NCI-H774 (cell line): ENCODE results near the gene HERC4.
"Not testable (repeated sequence)": the region's sequence is repeated elsewhere in the genome, so short reads cannot be mapped to it uniquely, and the experiment has no call there.

Experiments used
- DNase-seq: peaks from one replicate; lab custom pipeline; 2025; lab: John Stamatoyannopoulos, UW

Gene HERC4

DNA sequence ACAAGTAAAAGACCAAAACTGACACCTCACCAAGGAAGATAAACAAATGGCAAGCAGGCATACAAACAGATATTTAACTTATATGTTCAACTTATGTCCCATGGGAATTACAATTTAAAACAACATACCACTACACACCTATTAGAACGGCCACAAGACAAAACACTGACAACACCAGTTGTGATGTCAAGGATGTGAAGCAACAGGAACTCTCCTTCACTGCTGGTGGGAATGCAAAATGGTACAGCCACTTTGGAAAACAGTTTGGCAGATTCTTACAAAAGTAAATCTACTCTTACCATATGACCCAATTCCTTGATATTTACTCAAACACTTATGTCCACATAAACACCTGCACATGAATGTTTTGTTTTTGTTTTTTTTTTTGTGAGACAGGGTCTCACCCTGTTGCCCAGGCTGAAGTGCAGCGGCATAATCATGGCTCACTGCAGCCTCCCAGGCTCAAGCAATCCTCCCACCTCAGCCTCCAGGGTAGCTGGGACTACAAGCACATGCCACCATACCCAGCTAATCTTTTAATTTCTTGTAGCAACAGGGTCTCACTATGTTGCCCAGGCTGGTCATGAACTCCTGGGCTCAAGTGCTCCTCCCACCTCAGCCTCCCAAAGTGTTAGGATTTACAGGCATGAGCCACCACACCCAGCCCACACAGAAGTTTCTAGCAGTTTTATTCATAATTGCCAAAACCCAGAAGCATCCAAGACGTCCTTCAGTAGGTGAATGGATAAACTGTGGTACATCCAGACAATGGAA lies 27.3 kb downstream of the HERC4 start:
- no peak for DNase-seq

- DNase-seq = no peak
These were observed 28.0 kb downstream of the HERC4 start for GRCh38 chr10:68047122-68047521.

DNA sequence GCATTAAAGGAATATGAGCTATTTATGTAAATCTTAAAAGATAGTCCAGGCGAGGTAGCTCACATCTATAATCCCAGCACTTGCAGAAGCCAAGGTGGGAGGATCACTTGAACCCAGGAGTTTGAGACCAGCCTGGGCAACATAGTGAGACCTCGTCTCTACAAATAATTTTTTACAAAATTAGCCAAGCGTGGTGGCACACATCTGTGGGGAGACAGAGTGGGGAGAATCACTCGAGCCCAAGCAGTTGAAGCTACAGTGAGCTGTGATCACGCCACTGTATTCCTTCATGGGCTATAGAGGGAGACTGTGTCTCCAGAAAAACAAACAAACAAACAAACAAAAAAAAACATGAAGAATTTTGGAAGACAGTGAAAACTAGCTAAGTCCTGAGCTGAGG lies 28.4 kb downstream of the HERC4 start:
- no peak for DNase-seq

DNA sequence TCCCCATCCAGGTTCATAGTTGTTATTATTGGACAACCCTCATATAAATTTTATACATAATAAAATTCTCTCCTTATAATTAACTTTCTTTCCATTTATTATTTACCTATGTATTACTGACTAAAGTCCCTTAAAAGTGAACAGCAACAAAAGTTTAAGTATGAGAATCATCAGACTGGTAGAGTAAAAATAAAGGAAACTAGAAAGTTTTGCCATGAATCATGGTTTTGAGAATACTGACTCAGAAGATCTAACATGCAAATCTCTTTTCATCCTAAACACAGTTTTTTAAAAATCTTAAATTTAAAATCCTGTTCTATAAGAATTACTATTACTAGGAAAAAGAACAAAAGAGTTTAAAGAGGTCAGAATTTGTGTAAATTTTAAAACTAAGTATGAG lies 32.1 kb downstream of the HERC4 start:
- no peak for DNase-seq

- DNase-seq = no peak
These were observed 43.0 kb downstream of the HERC4 start for GRCh38 chr10:68032113-68032512.

DNA sequence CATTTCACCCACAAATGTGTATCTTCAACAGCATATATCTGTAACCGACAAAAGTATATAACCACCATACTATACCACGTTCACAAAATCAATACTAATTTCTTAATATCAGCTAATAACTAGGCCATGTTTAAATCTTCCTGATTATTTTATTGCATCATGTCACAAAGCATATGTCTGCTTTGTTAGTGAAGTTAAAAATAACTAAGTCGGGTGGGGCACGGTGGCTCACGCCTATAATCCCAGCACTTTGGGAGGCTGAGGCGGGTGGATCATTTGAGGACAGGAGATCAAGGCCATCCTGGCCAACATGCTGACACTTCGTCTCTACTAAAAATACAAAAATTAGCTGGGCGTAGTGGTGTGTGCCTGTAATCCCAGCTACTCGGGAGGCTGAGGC lies 47.7 kb downstream of the HERC4 start:
- no peak for DNase-seq

DNA sequence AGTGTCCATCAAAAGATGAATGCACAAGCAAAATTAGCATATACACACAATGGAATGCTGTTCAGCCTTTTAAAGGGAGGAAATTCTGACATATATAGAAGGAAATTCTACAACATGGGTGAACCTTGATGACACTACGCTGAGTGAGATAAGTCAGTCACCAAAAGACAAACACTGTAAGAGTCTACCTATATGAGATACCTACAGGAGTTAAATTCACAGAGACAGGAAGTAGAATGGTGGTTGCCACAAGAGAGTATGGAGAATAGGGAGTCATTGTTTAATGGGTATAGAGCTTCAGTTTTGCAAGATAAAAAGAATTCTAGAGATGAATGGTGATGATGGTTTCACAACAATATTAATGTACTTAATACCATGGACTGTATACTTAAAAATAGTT lies 51.8 kb downstream of the HERC4 start:
- no peak for DNase-seq

- DNase-seq = not testable (repeated sequence)
These were observed 52.8 kb downstream of the HERC4 start for GRCh38 chr10:68022324-68022723.

DNA sequence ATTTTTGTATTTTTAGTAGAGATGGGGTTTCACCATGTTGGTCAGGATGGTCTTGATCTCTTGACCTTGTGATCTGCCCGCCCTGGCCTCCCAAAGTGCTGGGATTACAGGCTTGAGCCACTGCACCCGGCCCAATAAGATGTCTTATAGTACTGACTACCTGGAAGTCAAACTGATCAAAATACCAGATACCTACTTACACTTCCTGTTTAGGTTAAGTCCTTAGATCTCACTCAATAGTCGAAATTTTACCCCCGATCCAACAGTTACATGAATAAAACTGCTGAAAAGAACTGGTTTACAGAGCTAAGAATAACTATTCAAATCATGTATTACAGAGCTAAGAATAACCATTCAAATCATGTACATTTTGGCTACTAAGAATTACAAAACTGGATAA lies 58.6 kb downstream of the HERC4 start:
- not testable (repeated sequence) for DNase-seq

DNA sequence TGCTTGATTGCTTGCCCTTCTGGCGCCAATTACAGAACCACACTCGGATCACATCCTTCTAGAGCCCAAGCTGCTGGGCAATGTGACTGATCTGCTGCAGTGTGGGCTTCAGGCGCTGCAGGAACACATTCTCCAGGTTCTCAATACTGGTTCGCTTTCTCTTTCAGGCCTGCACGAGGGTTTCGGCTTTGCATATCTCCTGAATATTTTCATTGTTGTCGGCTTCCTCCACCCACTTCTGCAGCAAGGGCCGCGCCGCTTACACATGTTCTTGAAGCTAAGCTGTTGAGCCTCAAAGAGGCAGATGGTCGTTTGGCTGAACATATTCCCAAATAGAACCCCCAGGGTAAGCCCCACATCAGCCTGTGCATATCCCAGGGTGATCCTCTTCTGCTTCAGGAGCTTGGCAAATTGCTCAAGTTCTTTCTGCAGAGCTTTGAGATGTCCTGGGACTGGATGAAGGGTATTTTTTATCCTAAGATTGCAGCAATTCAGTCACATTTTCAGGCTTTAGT lies 64.6 kb downstream of the HERC4 start:
- no peak for DNase-seq

- DNase-seq = no peak
These were observed 67.7 kb downstream of the HERC4 start for GRCh38 chr10:68007356-68007755.

- DNase-seq = no peak
These were observed 73.5 kb downstream of the HERC4 start for GRCh38 chr10:68001539-68001938.

DNA sequence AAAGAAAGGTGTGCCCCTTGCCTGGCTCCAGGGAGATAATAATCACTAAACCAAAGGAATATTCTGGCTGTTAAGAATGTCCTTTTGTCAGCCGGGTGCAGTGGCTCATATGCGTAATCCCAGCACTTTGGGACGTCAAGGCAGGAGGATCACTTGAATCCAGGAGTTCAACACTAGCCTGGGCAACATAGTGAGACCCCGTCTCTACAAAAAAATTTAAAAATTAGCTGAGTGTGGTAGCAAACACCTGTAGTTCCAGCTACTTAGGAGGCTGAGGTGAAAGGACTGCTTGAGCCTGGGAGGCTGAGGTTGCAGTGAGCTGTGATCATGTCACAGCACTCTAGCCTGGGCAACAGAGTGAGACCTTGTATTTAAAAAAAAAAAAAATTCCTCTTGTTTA lies 74.1 kb downstream of the HERC4 start:
- DNase-seq = no peak

DNA sequence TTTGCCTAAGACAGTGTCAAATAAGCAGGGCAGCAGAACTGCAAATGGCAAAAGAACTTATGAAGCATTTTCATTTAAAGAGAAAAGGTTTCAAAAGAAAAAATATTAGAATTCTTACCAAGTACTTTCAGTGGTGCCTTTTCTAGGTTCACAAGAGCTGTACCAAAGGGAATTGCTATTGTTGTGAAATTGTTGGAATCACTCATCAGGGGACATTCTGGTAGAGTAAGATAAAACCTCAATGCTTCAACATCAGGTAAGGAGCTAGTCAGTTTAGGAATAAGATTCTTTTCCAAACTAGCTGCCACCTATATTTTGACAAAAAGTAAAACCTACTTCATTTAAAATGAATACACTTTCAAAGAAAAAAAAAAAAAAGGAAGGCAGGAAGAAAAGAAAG lies 85.0 kb downstream of the HERC4 start:
- no peak for DNase-seq

GRCh38 chr10:67988606-67989005 lies 86.5 kb downstream of the HERC4 start:
- DNase-seq = no peak

DNA sequence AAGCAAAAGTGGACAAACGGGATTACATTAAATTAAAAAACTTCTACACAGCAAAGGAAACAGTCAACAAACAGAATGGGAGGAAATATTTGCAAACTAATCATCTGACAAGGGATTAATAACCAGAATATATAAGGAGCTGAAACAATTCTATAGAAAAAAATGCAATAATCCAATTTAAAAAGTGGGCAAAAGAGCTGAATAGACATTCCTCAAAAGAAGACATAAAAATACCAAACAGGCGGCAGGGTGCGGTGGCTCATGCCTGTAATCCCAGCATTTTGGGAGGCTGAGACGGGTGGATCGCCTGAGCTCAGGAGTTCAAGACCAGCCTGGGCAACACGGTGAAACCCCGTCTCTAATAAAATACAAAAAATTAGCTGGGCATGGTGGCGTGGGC lies 92.5 kb downstream of the HERC4 start:
- DNase-seq = not testable (repeated sequence)

DNA sequence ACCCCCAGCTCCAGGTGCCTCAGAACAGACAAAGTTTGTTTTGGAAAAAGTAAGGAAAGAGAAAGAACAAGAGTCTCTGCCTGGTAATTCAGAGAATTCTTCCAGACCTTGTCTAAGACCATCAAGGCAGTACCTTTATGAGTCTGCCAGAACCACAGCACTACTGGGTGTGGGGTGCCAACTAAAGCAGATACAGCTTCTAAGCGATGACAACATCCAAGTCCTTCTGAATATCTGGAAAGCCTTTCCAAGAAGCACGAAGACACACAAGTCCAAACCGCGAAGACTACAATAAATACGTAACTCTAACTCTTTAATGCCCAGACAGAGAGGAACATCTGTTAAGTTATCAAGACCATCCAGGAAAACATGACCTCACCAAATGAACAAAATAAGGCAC lies 96.3 kb downstream of the HERC4 start:
- no peak for DNase-seq

DNA sequence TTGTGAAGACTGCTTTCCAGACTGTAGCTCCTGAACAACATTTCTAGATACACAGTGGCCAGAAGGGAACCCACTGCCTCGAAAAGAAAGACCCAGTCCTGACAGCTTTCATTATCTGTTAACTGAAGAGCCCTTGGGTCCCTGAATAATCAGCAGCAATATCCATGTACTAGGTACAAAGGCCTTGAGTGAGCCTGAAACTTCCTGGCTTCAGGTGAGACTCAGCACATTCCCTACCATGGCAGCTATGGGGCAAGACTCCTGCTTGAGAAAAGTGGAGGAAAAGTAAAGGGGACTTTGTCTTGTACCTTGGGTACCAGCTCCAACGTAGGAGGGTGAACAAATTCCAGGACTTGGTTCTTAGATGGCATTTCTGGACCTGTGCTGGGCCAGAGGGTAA lies 97.8 kb downstream of the HERC4 start:
- DNase-seq = no peak

DNA sequence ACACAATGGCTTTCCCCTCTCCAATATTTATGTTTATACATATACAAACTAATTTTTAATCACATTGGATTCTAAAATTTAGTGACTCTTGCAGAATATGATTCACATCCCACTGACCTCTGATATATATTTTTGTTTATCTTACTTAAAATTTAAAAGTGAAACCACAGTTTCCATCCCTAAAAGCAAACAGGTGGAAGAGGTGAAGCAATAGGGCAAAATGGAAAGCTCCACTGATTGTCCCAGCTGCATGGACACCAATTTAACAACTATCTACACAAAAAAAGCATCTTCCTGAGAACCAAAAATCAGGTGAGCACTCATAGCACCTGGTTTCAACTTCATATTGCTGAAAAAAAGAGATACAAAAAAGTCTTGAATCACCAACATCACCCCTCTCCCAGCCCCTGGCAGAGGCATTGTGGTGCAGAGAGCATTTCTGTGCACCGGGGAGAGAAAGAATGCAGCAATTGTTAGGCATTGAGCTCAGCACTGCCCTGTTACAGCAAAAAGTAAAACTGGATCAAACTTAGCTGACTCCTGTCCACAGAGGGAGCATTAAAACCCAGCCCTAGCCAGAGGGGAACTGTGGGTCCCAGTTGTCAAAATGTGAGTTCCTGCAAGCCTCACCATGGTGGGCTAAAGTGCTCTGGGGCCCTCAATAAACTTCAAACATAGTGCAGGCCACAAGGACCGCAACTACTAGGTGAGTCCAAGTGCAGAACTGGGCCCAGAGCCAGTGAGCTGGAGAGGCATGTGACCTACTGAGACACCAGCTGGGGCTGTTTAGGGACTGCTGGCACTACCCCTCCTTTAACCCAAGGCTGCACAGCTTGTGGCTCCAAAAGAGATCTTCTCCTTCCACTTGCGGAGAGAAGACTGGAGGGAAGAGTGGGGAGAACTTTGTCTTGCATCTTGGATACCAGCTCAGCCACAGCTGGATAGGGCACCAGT lies 98.5 kb downstream of the HERC4 start:
- DNase-seq = no peak

- DNase-seq = no peak
These were observed 99.2 kb downstream of the HERC4 start for GRCh38 chr10:67975871-67976270.

- no peak for DNase-seq
These were observed 103.8 kb downstream of the HERC4 start for GRCh38 chr10:67971311-67971710.

DNA sequence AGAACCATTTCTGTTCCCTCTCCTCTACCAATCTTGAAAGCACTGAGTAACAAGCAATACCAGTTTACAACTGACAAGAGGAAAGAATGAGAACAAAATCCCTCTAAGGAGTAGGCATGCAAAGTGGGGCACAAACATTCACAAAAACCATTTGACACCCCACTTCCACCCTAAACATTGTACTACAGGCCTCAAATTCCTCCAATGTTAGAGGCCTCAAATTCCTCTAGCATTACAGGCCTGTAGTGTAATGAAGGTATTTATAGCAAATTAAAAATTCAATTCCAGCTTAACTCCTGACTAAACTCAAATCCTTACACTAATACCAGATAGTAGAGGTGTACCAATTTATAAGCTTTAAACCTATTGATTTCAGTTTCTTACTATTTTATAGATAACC lies 105.2 kb downstream of the HERC4 start:
- no peak for DNase-seq

GRCh38 chr10:67966035-67966434 lies 109.0 kb downstream of the HERC4 start:
- DNase-seq = not testable (repeated sequence)
